GM12878 (cell line): ENCODE data around the gene CLASRP. TPM values are rescaled to one million over a fixed set of nuclear protein-coding genes. Genes with fewer than 3 reads are reported as not detected.

ENCODE experiments used
- EP300 ChIP-seq, 2 experiments: fragments of 150-350 bp in 1 of 2; IDR thresholded peaks; 2 replicates each; pipeline ENCODE4 v1.6.1; 2011 to 2012; ENCODE audit warnings: low read depth in 2 of 2, low read length in 2 of 2, borderline replicate concordance in 1 of 2, improper control_type of control experiment in 1 of 2, inconsistent platforms in 1 of 2; ENCODE audit not compliant: control insufficient read depth in 1 of 2
- ETV6 ChIP-seq, 2 experiments: fragments of 450-650 bp in 1 of 2; IDR thresholded peaks in 1 of 2; conservative IDR thresholded peaks in 1 of 2; 2 replicates each; pipeline ENCODE4 v1.6.1; 2014; ENCODE audit warnings: antibody characterized with exemption in 1 of 2, borderline replicate concordance in 1 of 2, low read depth in 1 of 2, mild to moderate bottlenecking in 1 of 2, moderate library complexity in 1 of 2
- HCFC1 ChIP-seq: fragments of 150-350 bp; IDR thresholded peaks from 2 replicates; pipeline ENCODE4 v1.6.1; 2014; ENCODE audit warnings: low read length
- MYC ChIP-seq: IDR thresholded peaks from 2 replicates; pipeline ENCODE4 v1.6.1; 2011; ENCODE audit warnings: mild to moderate bottlenecking, low read length, moderate library complexity, inconsistent platforms; ENCODE audit not compliant: insufficient read depth, insufficient replicate concordance, insufficient read length, severe bottlenecking
- NFXL1 ChIP-seq: fragments of 450-650 bp; IDR thresholded peaks from 2 replicates; pipeline ENCODE4 v1.6.1; 2017; ENCODE audit warnings: antibody characterized with exemption, mild to moderate bottlenecking, borderline replicate concordance
- NR2F1 ChIP-seq: fragments of 450-650 bp; conservative IDR thresholded peaks from 2 replicates; pipeline ENCODE4 v1.6.1; 2017; ENCODE audit warnings: mild to moderate bottlenecking
- NRF1 ChIP-seq: conservative IDR thresholded peaks from 2 replicates; pipeline ENCODE4 v1.6.1; 2011; ENCODE audit warnings: mild to moderate bottlenecking, low read depth, low read length, improper control_type of control experiment
- PAX5 ChIP-seq: IDR thresholded peaks from 2 replicates; pipeline ENCODE4 v1.6.1; 2011; ENCODE audit warnings: low read depth, low read length, borderline replicate concordance
- RAD21 ChIP-seq: IDR thresholded peaks from 2 replicates; pipeline ENCODE4 v1.6.1; 2011; ENCODE audit warnings: mild to moderate bottlenecking, low read depth, low read length, moderate library complexity; ENCODE audit not compliant: insufficient read depth
- SRF ChIP-seq, 2 experiments: IDR thresholded peaks; 2 replicates each; pipeline ENCODE4 v1.6.1; 2011; ENCODE audit warnings: low read depth in 2 of 2, low read length in 2 of 2, mild to moderate bottlenecking in 1 of 2, moderate library complexity in 1 of 2
- SUZ12 ChIP-seq: fragments of 200-600 bp; sonication (generic); IDR thresholded peaks from one replicate; pipeline ENCODE4 v1.6.1; 2018; ENCODE audit warnings: antibody characterized with exemption, mild to moderate bottlenecking; ENCODE audit not compliant: unreplicated experiment
- TCF7 ChIP-seq: IDR thresholded peaks from 2 replicates; pipeline ENCODE4 v1.6.1; 2014; ENCODE audit warnings: antibody characterized with exemption, borderline replicate concordance
- ZNF207 ChIP-seq: fragments of 450-650 bp; IDR thresholded peaks from 2 replicates; pipeline ENCODE4 v1.6.1; 2014; ENCODE audit warnings: antibody characterized with exemption, mild to moderate bottlenecking, borderline replicate concordance
- polyA plus RNA-seq, 11 experiments: library from polyadenylated mRNA; depleted of rRNA in 4 of 11; unstranded in 6 of 11; stranded (reverse) in 5 of 11; fragments of >200 nt; fragmentation: Nextera tagmentation in 4 of 11; fragmentation: Illumina TruSeq in 1 of 11; extraction: Ambion mirVana in 4 of 11; extraction: Trizol in 1 of 11; gene quantifications; 1 replicate in 1 of 11; 2 replicates in 10 of 11; pipeline versions ENCODE4 v1.2.1 to v1.2.3, GENCODE V29; 2011 to 2016; ENCODE audit warnings: inconsistent platforms in 2 of 11, missing spikeins in 2 of 11, low read depth in 1 of 11
- total RNA-seq, 4 experiments: library from RNA; depleted of rRNA in 3 of 4; stranded (reverse); fragments of >200 nt in 3 of 4; fragmentation: Illumina TruSeq in 1 of 4; extraction: Trizol in 1 of 4; gene quantifications; 2 replicates each; pipeline versions ENCODE4 v1.2.1 to v1.2.3, GENCODE V29; 2013 to 2021
- TF ChIP-seq, protein P1 (sequence below): fragments of 450-650 bp; IDR thresholded peaks from 2 replicates; pipeline ENCODE4 v1.6.1; 2017; ENCODE audit warnings: mild to moderate bottlenecking, moderate library complexity
- TF ChIP-seq, protein P2 (sequence below): fragments of 450-650 bp; IDR thresholded peaks from 2 replicates; pipeline ENCODE4 v1.6.1; 2018; ENCODE audit warnings: mild to moderate bottlenecking, low read depth, moderate library complexity; ENCODE audit not compliant: partially characterized antibody
- TF ChIP-seq, protein P3 (sequence below): IDR thresholded peaks from 2 replicates; pipeline ENCODE4 v1.6.1; 2012; ENCODE audit warnings: low read depth, low read length, improper control_type of control experiment
- TF ChIP-seq, protein P4 (sequence below): IDR thresholded peaks from 2 replicates; pipeline ENCODE4 v1.6.1; 2012; ENCODE audit warnings: low read length, inconsistent platforms

The CLASRP gene
- total and polyA plus RNA-seq, 10 of the 15 experiments (the other 5 are each of a cell fraction or from before 2014, with no cell fraction given) = 0.68 to 75.8 (median 30.2) TPM

DNA sequence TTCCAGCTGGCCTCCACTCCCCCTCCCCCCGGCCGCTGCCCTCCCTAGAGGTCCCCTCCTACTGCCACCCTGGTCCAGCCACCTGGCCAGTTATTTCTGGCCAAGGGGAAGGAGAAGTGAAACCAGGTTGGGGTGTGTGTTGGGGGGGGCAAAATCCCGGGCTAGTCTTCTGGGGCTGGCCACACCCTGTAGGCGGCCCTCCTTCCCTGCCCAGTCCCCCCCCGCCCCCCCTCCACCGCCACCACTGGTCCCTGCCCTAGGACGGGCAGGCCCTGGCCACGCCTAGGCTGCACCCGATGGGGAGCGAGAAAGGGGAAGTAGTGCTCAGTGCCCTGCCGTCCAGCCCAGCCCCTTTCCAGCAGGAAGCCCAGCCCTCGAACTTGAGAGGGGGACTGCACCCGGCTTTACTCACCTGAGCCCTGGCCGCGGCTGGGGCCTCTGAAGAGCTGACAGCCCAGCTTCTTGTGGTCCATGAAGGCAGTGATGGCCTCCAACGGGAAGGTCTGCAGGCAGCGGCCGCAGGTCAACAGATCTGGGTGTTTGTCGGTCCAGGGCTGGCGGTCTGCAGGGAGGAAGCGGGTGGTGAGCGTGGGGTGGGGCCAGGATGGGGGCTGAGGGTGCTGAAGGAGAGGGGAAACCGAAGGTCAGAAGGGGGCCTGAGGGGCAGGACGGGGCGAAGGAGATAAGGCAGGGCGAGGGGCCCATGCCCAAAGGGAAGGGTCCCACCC, 36.6 kb downstream of the CLASRP start (continued):
- TF ChIP-seq, protein P1, sequence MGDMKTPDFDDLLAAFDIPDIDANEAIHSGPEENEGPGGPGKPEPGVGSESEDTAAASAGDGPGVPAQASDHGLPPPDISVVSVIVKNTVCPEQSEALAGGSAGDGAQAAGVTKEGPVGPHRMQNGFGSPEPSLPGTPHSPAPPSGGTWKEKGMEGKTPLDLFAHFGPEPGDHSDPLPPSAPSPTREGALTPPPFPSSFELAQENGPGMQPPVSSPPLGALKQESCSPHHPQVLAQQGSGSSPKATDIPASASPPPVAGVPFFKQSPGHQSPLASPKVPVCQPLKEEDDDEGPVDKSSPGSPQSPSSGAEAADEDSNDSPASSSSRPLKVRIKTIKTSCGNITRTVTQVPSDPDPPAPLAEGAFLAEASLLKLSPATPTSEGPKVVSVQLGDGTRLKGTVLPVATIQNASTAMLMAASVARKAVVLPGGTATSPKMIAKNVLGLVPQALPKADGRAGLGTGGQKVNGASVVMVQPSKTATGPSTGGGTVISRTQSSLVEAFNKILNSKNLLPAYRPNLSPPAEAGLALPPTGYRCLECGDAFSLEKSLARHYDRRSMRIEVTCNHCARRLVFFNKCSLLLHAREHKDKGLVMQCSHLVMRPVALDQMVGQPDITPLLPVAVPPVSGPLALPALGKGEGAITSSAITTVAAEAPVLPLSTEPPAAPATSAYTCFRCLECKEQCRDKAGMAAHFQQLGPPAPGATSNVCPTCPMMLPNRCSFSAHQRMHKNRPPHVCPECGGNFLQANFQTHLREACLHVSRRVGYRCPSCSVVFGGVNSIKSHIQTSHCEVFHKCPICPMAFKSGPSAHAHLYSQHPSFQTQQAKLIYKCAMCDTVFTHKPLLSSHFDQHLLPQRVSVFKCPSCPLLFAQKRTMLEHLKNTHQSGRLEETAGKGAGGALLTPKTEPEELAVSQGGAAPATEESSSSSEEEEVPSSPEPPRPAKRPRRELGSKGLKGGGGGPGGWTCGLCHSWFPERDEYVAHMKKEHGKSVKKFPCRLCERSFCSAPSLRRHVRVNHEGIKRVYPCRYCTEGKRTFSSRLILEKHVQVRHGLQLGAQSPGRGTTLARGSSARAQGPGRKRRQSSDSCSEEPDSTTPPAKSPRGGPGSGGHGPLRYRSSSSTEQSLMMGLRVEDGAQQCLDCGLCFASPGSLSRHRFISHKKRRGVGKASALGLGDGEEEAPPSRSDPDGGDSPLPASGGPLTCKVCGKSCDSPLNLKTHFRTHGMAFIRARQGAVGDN = peak; percentile 59; the same call in 1 of the 2 replicates
- TF ChIP-seq NR2F1 = 0 out of 2 replicates have a peak, but pooled peaks have one; percentile 65
- TF ChIP-seq SRF (IDR thresholded peaks at IDR 0.05; ENCODE audit: low read depth in 2 of 2, low read length in 2 of 2) = 0 out of 4 replicates have a peak, but pooled peaks of 1 of the 2 experiments have one; percentile 59
- TF ChIP-seq TCF7 = no peak
- TF ChIP-seq RAD21 = no peak
- TF ChIP-seq MYC = no peak
- 0 out of 4 replicates have a peak, but pooled peaks of 1 of the 2 experiments have one; percentile 33 for TF ChIP-seq ETV6 (conservative IDR thresholded peaks at IDR 0.05 in 1 of 2, IDR thresholded peaks at IDR 0.05 in 1 of 2; ENCODE audit: borderline replicate concordance in 1 of 2, low read depth in 1 of 2)
- TF ChIP-seq EP300 (IDR thresholded peaks at IDR 0.05; ENCODE audit: borderline replicate concordance in 1 of 2, control insufficient read depth in 1 of 2, low read depth in 2 of 2, low read length in 2 of 2) = peak; percentile 79 to 89
- TF ChIP-seq, protein P2, sequence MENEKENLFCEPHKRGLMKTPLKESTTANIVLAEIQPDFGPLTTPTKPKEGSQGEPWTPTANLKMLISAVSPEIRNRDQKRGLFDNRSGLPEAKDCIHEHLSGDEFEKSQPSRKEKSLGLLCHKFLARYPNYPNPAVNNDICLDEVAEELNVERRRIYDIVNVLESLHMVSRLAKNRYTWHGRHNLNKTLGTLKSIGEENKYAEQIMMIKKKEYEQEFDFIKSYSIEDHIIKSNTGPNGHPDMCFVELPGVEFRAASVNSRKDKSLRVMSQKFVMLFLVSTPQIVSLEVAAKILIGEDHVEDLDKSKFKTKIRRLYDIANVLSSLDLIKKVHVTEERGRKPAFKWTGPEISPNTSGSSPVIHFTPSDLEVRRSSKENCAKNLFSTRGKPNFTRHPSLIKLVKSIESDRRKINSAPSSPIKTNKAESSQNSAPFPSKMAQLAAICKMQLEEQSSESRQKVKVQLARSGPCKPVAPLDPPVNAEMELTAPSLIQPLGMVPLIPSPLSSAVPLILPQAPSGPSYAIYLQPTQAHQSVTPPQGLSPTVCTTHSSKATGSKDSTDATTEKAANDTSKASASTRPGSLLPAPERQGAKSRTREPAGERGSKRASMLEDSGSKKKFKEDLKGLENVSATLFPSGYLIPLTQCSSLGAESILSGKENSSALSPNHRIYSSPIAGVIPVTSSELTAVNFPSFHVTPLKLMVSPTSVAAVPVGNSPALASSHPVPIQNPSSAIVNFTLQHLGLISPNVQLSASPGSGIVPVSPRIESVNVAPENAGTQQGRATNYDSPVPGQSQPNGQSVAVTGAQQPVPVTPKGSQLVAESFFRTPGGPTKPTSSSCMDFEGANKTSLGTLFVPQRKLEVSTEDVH = no peak
- TF ChIP-seq HCFC1 = 0 out of 2 replicates have a peak, but pooled peaks have one; percentile 10
- TF ChIP-seq NRF1 = no peak
- TF ChIP-seq, protein P3, sequence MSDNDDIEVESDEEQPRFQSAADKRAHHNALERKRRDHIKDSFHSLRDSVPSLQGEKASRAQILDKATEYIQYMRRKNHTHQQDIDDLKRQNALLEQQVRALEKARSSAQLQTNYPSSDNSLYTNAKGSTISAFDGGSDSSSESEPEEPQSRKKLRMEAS = peak; percentile 10; the same call in 1 of the 2 replicates
- TF ChIP-seq NFXL1 = no peak
- TF ChIP-seq SUZ12 = no peak
- TF ChIP-seq, protein P4, sequence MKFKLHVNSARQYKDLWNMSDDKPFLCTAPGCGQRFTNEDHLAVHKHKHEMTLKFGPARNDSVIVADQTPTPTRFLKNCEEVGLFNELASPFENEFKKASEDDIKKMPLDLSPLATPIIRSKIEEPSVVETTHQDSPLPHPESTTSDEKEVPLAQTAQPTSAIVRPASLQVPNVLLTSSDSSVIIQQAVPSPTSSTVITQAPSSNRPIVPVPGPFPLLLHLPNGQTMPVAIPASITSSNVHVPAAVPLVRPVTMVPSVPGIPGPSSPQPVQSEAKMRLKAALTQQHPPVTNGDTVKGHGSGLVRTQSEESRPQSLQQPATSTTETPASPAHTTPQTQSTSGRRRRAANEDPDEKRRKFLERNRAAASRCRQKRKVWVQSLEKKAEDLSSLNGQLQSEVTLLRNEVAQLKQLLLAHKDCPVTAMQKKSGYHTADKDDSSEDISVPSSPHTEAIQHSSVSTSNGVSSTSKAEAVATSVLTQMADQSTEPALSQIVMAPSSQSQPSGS = no peak
- no peak for TF ChIP-seq ZNF207
- TF ChIP-seq PAX5 = peak; percentile 84
